Gastrocnemius medialis (tissue), 4 donors: ENCODE data around the gene RASGRP4.

Experiments used
- POLR2A ChIP-seq, 2 donors: fragments of 450-650 bp; IDR thresholded peaks; one replicate each; pipeline ENCODE4 v1.6.1; 2017; ENCODE audit warnings: antibody characterized with exemption in 2 of 2, mild to moderate bottlenecking in 2 of 2, moderate library complexity in 2 of 2
- TF ChIP-seq, protein P1 (sequence below), 5 experiments: fragments of 450-650 bp in 3 of 5; fragments of 200-600 bp in 2 of 5; sonication (generic) in 2 of 5; IDR thresholded peaks in 4 of 5; conservative IDR thresholded peaks in 1 of 5; 1 replicate in 4 of 5; 2 replicates in 1 of 5; pipeline ENCODE4 v1.5.1; 2016 to 2019; ENCODE audit warnings: antibody characterized with exemption in 5 of 5, mild to moderate bottlenecking in 3 of 5, moderate library complexity in 3 of 5

DNA sequence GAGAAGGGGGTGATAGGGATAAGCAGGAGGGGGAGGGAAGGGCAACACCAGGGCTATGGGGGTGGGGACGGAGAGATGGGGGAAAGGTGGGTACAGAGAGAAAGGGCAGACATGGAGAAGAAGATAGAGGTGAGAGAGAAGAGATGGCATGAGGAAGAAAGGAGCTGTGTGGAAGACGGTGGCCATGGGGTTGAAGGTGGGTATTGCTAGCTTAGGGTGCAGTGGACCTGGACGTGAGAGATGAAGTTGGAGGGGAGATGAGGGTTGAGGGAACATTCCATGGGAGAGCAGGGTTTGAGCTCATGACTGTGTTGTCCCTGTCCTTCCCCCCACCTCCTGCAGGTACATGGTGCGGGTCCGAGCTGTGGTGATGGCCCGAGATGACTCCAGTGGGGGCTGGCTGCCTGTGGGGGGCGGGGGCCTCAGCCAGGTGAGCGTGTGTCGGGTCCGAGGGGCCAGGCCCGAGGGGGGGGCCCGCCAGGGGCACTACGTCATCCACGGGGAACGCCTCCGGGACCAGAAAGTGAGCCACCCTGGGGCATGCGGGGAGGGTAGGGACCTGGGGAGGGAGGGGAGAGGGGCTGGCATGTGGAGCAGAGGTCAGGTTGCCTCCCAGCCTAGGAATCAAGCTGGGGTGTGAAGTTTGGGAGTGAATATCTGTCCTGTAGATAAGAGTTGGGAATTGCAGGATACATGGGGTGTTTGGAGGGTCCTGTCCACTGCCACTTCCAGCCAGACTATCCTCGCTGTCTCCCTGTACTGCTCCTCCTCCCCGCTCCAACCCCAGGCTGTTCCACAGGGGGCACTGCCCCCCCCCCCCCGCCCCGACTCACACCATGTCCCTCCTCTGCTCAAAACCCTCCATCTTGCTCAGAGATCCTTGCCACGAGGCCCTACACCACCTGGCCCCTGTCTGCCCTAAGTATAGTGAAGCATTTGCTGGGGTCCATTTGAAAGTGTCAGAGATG lies 35.8 kb downstream of the RASGRP4 start:
- TF ChIP-seq, protein P1, sequence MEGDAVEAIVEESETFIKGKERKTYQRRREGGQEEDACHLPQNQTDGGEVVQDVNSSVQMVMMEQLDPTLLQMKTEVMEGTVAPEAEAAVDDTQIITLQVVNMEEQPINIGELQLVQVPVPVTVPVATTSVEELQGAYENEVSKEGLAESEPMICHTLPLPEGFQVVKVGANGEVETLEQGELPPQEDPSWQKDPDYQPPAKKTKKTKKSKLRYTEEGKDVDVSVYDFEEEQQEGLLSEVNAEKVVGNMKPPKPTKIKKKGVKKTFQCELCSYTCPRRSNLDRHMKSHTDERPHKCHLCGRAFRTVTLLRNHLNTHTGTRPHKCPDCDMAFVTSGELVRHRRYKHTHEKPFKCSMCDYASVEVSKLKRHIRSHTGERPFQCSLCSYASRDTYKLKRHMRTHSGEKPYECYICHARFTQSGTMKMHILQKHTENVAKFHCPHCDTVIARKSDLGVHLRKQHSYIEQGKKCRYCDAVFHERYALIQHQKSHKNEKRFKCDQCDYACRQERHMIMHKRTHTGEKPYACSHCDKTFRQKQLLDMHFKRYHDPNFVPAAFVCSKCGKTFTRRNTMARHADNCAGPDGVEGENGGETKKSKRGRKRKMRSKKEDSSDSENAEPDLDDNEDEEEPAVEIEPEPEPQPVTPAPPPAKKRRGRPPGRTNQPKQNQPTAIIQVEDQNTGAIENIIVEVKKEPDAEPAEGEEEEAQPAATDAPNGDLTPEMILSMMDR (IDR thresholded peaks at IDR 0.05 in 4 of 5, conservative IDR thresholded peaks at IDR 0.05 in 1 of 5) = no peak
- TF ChIP-seq POLR2A (IDR thresholded peaks at IDR 0.05) = no peak
